AG10803 (cell line): ENCODE measurements around the gene ROPN1L.

ENCODE experiments used
- DNase-seq: peaks from one replicate; pipeline ENCODE4 v3.0.0; 2010; ENCODE audit warnings: low read depth
- H3K4me3 ChIP-seq: 2 replicates; pipeline ENCODE4 v1.5.1; 2011; ENCODE audit warnings: mild to moderate bottlenecking, low read length, control low read depth
- CTCF ChIP-seq: conservative IDR thresholded peaks from 2 replicates; pipeline ENCODE4 v1.5.1; 2011; ENCODE audit warnings: mild to moderate bottlenecking, low read length, control low read depth, inconsistent platforms

The ROPN1L gene

GRCh38 chr5:10502578-10502977 is 60.9 kb downstream of the ROPN1L start:
- no peak overlapping the region for H3K4me3 ChIP-seq
- DNase-seq, result no peak
- no peak for TF ChIP-seq CTCF

- no peak for TF ChIP-seq CTCF
- DNase-seq, result no peak
- H3K4me3 ChIP-seq, result no peak overlapping the region
These were observed 61.6 kb downstream of the ROPN1L start for GRCh38 chr5:10503321-10503720.

GRCh38 chr5:10503997-10504793 is 62.5 kb downstream of the ROPN1L start:
- no peak for TF ChIP-seq CTCF
- no peak overlapping the region for H3K4me3 ChIP-seq
- DNase-seq, result no peak

GRCh38 chr5:10505517-10506095 is 63.9 kb downstream of the ROPN1L start:
- DNase-seq, result no peak
- H3K4me3 ChIP-seq, result no peak overlapping the region
- TF ChIP-seq CTCF, result no peak

GRCh38 chr5:10506535-10506934 is 64.9 kb downstream of the ROPN1L start:
- no peak for TF ChIP-seq CTCF
- no peak for DNase-seq
- no peak overlapping the region for H3K4me3 ChIP-seq

- no peak overlapping the region for H3K4me3 ChIP-seq
- no peak for TF ChIP-seq CTCF
- DNase-seq, result no peak
These were observed 66.0 kb downstream of the ROPN1L start for GRCh38 chr5:10507575-10508096.

GRCh38 chr5:10509575-10509974 is 67.9 kb downstream of the ROPN1L start:
- no peak overlapping the region for H3K4me3 ChIP-seq
- TF ChIP-seq CTCF, result no peak
- DNase-seq, result no peak
